Left forelimb (tissue), 1 donor: ENCODE measurements around the gene FBXL2.

ENCODE experiments used
- DNase-seq: peaks from one replicate; pipeline ENCODE4 v3.0.0-alpha.2; 2018; ENCODE audit warnings: low spot score

Gene FBXL2

GRCh38 chr3:33277193-33277882 is at the start of gene FBXL2:
Gene FBXL2 (plus strand): TSS chr3:33277442. CDS start chr3:33277513, 71 bp downstream.
- DNase-seq: peak; percentile 85

- DNase-seq: no peak
Observed at GRCh38 chr3:33229066-33229465, 48.2 kb upstream of the FBXL2 start.

GRCh38 chr3:33229947-33230346 is 47.3 kb upstream of the FBXL2 start:
- no peak for DNase-seq

- DNase-seq: no peak
Observed at GRCh38 chr3:33231756-33232465, 45.3 kb upstream of the FBXL2 start.

GRCh38 chr3:33233884-33234283 is 43.4 kb upstream of the FBXL2 start:
- DNase-seq: no peak

- DNase-seq: no peak
Observed at GRCh38 chr3:33236005-33236404, 41.2 kb upstream of the FBXL2 start.

GRCh38 chr3:33237439-33237838 is 39.8 kb upstream of the FBXL2 start:
- DNase-seq: no peak

GRCh38 chr3:33238923-33239322 is 38.3 kb upstream of the FBXL2 start:
- DNase-seq: no peak

- no peak for DNase-seq
Observed at GRCh38 chr3:33240261-33240660, 37.0 kb upstream of the FBXL2 start.

- no peak for DNase-seq
Observed at GRCh38 chr3:33246786-33247185, 30.5 kb upstream of the FBXL2 start.

GRCh38 chr3:33250712-33251111 is 26.5 kb upstream of the FBXL2 start:
- DNase-seq: no peak

GRCh38 chr3:33256249-33256648 is 21.0 kb upstream of the FBXL2 start:
- no peak for DNase-seq

- no peak for DNase-seq
Observed at GRCh38 chr3:33260104-33260503, 17.1 kb upstream of the FBXL2 start.

GRCh38 chr3:33269385-33269784 is 7.9 kb upstream of the FBXL2 start:
- no peak for DNase-seq

- DNase-seq: no peak
Observed at GRCh38 chr3:33271324-33271723, 5.9 kb upstream of the FBXL2 start.

GRCh38 chr3:33273628-33274027 is 3.6 kb upstream of the FBXL2 start:
- DNase-seq: no peak

- DNase-seq: no peak
Observed at GRCh38 chr3:33278163-33278562, 921 bp downstream of the FBXL2 start.

GRCh38 chr3:33287672-33288282 is 10.5 kb downstream of the FBXL2 start:
- no peak for DNase-seq

- DNase-seq: no peak
Observed at GRCh38 chr3:33299395-33300081, 22.3 kb downstream of the FBXL2 start.

GRCh38 chr3:33312361-33312760 is 35.1 kb downstream of the FBXL2 start:
- no peak for DNase-seq

GRCh38 chr3:33313331-33313730 is 36.1 kb downstream of the FBXL2 start:
- DNase-seq: no peak

GRCh38 chr3:33314993-33315392 is 37.8 kb downstream of the FBXL2 start:
- no peak for DNase-seq

GRCh38 chr3:33315826-33316225 is 38.6 kb downstream of the FBXL2 start:
- DNase-seq: no peak
